Erythroblast (primary cell): ENCODE data around the gene NNT.
"Not testable (repeated sequence)": the region's sequence is repeated elsewhere in the genome, so short reads cannot be mapped to it uniquely, and the experiment has no call there.

ENCODE experiments used
- DNase-seq, 2 experiments: peaks; one replicate each; lab custom pipeline; 2025; lab: John Stamatoyannopoulos, UW
- GATA1 ChIP-seq: IDR thresholded peaks from 2 replicates; pipeline ENCODE4 v1.6.1; 2011; ENCODE audit warnings: low read depth, mild to moderate bottlenecking, control low read depth, low read length, moderate library complexity
- POLR2A ChIP-seq: IDR thresholded peaks from 2 replicates; pipeline ENCODE4 v1.6.1; 2011; ENCODE audit warnings: mild to moderate bottlenecking, low read length

Gene NNT

DNA sequence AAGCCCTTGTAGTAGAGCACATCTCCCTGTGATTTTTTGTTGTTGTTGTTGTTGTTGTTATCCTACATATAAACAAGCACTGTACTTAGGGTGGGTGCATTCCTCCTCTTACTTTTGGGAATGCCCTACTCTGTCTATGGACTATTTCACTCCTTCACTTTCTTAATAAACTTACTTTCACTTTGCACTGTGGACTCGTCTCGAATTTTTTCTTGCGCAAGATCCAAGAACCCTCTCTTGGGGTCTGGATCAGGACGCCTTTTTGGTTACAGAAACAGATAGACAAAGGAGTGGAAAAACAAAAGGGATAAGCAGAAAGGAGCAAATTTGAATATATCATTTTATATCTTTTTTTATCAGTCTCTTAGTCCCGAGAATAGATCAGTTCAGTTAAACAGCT lies 31.7 kb upstream of the NNT start:
- DNase-seq: no peak
- TF ChIP-seq POLR2A (no peak), GATA1 (no peak)

DNA sequence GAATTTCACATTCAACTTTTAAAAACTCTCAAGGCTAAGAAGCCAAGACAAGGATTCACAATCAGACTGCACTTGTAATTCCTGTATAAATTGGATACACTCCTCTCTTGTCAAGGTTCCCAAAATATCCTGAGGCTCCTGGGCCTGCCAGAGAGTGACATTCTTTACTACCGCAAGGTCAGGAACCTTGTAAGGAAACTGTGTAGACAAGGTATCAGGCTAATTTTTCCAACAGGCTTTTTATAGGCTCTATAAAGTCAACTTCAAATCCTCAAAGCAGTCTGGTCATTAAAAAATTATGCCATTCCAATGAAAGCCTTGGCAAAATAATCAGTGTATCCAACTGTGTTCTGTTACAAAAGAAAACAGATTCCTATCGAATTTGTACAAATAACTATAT lies 30.6 kb upstream of the NNT start:
- no peak for TF ChIP-seq GATA1
- no peak for TF ChIP-seq POLR2A
- no peak for DNase-seq

DNA sequence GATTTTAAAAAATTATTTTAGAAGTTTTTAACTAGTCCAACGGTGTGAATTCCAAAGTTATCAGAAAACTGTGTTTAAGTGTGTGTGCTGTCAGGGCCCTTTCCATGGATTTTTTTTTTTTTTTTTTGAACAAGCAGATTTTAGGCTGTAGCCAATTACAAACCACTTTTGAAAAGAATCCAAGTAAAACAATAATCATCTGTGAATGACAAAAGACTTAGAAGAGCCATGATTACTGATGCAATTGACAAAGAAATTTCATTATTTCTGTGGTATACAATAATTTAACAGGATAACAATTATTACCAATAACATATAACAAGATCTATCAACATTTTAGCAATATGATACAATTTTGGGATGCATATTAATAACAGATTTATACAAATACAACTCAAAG lies 29.9 kb upstream of the NNT start:
- no peak for DNase-seq
- TF ChIP-seq POLR2A: no peak
- TF ChIP-seq GATA1: no peak

DNA sequence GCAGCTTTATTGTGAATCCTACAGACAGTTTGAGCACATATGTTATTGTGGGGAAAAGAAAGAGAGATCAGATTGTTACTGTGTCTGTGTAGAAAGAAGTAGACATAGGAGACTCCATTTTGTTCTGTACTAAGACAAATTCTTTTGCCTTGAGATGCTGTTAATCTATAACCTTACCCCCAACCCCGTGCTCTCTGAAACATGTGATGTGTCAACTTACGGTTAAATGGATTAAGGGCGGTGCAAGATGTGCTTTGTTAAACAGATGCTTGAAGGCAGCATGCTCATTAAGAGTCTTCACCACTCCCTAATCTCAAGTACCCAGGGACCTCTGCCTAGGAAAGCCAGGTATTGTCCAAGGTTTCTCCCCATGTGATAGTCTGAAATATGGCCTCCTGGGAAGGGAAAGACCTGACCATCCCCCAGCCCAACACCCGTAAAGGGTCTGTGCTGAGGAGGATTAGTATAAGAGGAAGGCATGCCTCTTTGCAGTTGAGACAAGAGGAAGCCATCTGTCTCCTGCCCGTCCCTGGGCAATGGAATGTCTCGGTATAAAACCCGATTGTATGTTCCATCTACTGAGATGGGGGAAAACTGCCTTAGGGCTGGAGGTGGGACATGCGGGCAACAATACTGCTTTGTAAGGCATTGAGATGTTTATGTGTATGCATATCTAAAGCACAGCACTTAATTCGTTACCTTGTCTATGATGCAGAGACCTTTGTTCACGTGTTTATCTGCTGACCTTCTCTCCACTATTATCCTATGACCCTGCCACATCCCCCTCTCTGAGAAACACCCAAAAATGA lies 22.4 kb upstream of the NNT start:
- not testable (repeated sequence) for DNase-seq

DNA sequence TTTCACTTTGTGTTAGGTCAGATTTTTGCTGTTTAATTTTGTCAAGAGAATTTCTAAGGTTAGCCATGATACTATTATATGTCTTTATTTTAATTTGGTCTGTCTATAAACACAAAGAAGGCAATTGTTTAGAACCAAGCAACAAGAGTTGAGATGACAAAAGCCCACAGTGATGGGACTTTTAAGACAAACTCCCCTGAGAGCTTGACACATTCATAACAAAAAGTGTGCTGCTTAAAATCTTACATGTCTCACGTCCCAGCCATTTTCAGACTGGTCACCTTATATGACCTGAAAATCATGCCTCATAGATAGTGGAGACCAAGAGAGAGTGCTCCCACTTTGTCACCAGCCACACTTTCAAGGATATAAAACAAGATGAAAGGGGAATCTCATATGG lies 21.6 kb upstream of the NNT start:
- TF ChIP-seq POLR2A (no peak), GATA1 (no peak)
- DNase-seq: no peak

DNA sequence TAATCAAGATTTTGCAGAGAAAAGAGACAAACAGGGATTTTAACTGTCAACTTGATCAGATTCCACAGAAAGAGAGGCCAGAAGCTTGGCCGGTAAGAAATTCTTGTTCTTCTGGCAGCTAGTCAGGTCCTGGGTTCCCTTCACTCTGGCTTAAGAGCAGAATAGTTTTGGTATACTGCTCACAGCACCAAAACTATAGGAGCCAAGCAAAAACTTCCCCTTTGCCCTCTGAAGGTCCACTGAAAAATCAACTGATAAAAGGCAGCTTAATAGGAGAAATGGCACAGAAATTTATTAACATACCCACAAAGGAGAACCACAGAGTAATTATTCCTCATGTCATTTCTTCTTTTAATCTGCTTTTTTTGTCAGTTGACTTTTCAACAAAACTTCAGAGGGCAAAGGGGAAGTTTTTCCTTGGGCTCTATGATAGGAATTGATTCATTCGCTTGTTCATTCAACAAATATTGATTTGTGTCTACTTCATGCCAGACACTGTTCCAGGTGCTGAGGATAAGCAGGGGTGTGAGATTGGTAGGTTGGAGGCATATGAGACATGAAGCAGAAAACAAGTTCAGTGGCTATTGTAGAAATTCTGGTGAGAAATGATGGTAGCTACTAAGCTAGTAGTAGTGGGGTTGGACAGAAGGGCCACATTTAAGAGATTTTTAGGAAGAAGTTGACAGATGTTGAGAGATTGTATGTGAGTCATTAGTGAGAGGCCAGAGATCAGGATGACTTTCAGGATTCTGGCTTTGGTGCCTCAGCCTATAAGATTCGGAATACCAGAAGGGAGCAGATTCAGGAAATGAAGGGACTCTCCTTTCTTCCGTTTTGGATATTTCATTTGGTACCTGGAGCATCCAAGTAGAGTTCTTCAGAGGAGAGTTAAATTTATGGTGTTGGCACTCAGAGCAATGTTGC lies 20.6 kb upstream of the NNT start:
- DNase-seq: no peak
- TF ChIP-seq GATA1: no peak
- TF ChIP-seq POLR2A: no peak

DNA sequence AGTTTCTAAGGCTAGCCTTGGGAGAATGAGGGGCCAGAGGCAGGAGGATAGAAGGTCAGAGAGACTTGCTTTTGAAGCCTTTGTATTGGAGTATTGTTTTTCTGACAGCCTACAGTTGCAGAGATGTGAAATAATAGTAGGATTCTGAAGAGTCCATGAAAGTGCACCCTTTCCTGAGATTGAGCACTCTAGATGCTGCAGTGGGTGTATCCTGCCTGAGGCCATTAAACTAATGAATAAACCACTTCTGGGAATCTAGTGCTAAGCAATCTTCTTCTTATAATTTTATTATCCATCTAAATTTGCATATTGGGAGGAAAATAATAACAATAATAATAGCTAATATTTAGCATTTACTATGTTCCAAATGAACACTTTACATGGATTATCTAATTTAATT lies 19.3 kb upstream of the NNT start:
- DNase-seq: no peak
- TF ChIP-seq POLR2A (no peak), GATA1 (no peak)

DNA sequence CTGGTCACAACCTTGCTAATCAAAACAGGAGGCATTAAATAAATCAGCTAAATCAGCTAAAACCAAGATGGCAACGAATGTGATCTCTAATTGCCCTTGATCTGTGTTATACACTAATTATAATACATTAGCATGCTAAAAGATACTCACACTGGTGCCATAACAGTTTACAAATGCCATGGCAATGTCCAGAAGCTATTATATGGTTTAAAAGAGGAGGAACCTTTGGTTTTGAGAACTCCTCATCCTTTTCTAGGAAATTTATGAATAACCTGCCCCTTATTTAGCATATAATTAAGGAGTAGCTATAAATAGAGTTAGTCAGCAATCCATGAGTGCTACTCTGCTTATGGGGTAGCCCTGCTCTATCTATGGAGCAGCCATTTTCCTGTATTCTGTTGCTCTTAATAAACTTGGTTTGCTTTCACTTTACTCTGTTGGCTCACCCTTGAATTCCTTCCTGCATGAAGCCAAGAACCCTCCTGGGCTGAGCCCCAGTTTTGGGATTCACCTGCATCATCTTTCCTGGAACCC lies 18.7 kb upstream of the NNT start:
- TF ChIP-seq GATA1 (no peak), POLR2A (no peak)

DNA sequence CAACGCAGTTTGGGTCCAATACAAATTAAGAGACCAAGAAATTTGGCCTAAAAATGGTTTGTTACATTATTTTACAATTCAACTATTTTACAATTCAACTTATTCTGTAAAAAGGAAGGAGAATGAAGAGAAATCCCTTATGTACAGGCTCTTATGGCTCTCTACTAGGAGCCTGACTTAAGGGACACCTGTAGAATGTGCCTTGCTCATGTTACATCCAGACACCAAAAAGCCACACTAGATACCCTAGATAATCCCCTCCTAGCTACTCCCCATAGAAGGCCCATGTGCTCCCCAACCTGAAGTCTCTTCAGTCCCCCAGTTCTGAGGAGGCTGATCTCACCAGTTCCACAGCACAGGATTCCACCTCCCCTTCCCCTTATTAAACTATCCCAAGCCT lies 14.1 kb upstream of the NNT start:
- DNase-seq: no peak
- TF ChIP-seq GATA1 (no peak), POLR2A (no peak)

More for the DNA sequence above, 18.7 kb upstream of the NNT start:
- DNase-seq: no peak

DNA sequence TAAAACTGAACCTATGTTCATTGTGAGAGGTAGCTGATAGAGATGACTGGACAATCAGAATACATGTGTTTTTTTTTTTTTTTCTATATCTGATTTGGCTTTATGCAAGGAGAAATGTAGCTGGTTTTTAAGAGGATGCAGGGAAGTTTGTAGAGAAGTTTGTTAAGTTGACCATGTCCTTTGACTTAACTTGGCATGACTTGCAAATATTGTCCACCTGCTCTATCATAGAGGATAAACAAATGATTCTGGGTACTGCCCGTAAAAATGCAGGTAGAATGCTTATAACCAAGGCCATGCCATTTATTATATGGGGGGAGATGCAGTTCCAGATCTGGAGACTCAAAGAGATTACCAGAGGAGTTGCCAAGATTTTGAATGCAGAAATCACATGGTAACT lies 13.7 kb upstream of the NNT start:
- no peak for TF ChIP-seq GATA1
- TF ChIP-seq POLR2A: no peak
- no peak for DNase-seq

DNA sequence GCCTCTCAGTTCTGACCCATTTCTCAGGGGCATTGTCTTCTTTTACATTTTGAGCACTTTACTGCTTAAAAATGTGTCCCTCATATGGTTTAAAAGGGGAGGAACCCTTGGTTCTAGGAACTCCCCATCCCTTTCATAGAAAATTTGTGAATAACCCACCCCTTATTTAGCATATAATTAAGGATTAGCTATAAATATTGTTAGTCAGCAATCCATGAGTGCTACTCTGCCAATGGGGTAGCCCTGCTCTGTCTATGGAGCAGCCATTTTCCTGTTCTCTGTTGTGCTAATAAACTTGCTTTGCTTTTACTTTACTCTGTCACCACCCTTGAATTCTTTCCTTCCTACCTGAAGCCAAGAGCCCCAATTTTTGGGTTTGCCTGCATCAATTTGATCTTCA lies 12.3 kb upstream of the NNT start:
- no peak for DNase-seq
- TF ChIP-seq GATA1 (no peak), POLR2A (no peak)

DNA sequence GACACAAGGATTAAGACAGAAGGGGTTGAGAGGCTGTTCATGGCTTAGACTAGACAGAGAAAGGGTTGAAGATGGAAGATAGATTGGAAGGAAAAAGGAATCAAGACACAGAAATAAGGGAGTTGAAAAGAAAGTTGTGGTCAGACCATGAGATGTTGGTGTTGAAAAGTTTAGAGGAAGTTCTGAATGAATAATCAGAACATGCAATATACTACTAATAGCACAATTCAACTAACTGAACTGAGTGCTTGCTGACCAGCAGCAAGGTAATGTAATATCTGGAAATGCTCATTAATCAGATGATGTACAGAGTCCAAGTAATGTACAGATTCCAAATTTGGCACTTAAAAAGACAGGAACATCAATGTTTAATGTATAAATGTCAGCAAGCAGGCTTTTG lies 10.6 kb upstream of the NNT start:
- no peak for TF ChIP-seq GATA1
- no peak for TF ChIP-seq POLR2A
- DNase-seq: no peak

DNA sequence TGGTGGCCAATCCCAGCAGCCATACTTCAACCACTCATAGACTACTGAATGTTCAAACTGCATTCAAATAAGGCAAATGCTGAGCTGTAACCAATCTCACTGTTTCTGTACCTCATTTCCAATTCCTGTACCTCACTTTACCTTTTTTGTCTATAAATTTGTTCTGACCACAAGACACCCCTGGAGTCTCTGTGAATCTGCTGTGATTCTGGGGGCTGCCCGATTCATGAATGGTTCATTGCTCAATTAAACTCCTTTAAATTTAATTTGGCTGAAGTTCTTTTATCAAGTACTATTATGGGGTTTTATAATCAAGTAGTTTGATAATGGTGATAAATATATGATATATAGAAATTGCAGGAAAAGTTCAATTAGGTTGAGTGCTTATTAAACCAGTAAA lies 4.1 kb upstream of the NNT start:
- DNase-seq: not testable (repeated sequence)
